NB4 (cell line): Measurements from ENCODE around the gene SLC2A3.
"Not testable (repeated sequence)": the region's sequence is repeated elsewhere in the genome, so short reads cannot be mapped to it uniquely, and the experiment has no call there.

Experiments
- CTCF ChIP-seq: IDR thresholded peaks from one replicate; pipeline ENCODE4 v1.5.1; 2012; ENCODE audit warnings: low read depth, low read length
- POLR2A ChIP-seq: IDR thresholded peaks from 2 replicates; pipeline ENCODE4 v1.6.1; 2011; ENCODE audit warnings: mild to moderate bottlenecking; ENCODE audit not compliant: insufficient read length; ENCODE audit errors: extremely low read depth

- TF ChIP-seq CTCF, POLR2A: not testable (repeated sequence)
These were observed 47.0 kb upstream of the SLC2A3 start for GRCh38 chr12:7983019-7983418.
